ENCODE measurements around the gene TMEM95.

TMEM95 gene

DNA sequence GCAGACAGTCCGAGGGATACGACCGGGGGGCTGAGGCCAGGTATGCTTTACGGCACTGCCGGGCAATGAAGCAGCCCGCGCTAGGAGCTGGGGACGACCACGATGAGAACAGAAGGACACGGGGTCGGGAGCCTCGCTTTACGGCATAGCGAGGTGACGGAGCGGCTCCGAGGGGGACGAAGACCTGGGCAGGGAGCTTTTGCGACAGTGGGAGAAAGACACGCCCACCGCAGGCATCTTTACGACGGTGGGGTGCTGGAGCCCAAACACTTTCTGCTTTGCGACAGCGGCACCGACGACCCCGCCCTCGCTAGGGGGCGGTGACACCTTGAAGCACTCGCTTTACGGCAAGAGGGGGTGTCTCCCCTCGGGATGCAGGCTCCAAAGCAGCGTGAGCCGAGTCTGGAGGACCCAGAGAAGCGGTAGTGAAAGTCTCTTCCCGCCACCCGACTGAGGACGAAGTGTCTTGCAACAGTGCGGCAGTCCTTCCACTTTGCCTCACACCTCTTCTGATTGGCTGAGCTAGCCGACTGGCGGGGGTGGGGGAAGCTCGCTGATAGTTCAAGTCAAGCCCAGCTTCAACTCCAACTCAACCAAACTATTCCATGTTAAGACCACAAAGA lies 25.5 kb upstream of the TMEM95 start:
- Histone ChIP-seq H3K36me3 (ENCODE audit: control insufficient read depth in 2 of 2, insufficient read depth in 1 of 2, low read length in 2 of 2) (peaks cover 7 to 28% of the 10 kb centered on the region in 2 experiments; a peak in 2 of 3 replicates), H3K4me3 (ENCODE audit: low read depth, low read length) (peak overlapping the region; percentile 64), H3K27ac (ENCODE audit: extremely low read depth, low read depth, low read length) (peak overlapping the region; percentile 86), H3K4me1 (ENCODE audit: control insufficient read depth, insufficient read depth, low read length) (peaks cover 9% of the 10 kb centered on the region), H3K9me3 (ENCODE audit: control insufficient read depth, insufficient read depth, low read depth, low read length) (no peaks in the 10 kb centered on the region)
- POLR2A ChIA-PET: interaction anchor here (0.6 to 2.9 kb wide), 43 partner anchors 9 to 1101 kb away, joined by 3 to 42 read pairs (median 6); partner anchors contain the start of genes ACADVL, CTC1, CTDNEP1 and DLG4
- CTCF ChIA-PET: interaction anchor here (0.6 to 2.8 kb wide), 21 partner anchors 14 to 366 kb away, joined by 3 to 29 read pairs (median 4); partner anchors contain the start of genes FXR2, GPS2, NLGN2 and SENP3
- TF ChIP-seq ZNF175 (tag by site-specific recombination; IDR thresholded peaks at IDR 0.05): no peak
- peak; percentile 100 for TF ChIP-seq SP3 (tag by site-specific recombination; IDR thresholded peaks at IDR 0.05)
- TF ChIP-seq ZNF292 (tag by site-specific recombination; IDR thresholded peaks at IDR 0.05; ENCODE audit: borderline replicate concordance, low read depth): no peak
- no peak for TF ChIP-seq ZNF544 (tag by site-specific recombination; IDR thresholded peaks at IDR 0.05)
- TF ChIP-seq, protein P1, sequence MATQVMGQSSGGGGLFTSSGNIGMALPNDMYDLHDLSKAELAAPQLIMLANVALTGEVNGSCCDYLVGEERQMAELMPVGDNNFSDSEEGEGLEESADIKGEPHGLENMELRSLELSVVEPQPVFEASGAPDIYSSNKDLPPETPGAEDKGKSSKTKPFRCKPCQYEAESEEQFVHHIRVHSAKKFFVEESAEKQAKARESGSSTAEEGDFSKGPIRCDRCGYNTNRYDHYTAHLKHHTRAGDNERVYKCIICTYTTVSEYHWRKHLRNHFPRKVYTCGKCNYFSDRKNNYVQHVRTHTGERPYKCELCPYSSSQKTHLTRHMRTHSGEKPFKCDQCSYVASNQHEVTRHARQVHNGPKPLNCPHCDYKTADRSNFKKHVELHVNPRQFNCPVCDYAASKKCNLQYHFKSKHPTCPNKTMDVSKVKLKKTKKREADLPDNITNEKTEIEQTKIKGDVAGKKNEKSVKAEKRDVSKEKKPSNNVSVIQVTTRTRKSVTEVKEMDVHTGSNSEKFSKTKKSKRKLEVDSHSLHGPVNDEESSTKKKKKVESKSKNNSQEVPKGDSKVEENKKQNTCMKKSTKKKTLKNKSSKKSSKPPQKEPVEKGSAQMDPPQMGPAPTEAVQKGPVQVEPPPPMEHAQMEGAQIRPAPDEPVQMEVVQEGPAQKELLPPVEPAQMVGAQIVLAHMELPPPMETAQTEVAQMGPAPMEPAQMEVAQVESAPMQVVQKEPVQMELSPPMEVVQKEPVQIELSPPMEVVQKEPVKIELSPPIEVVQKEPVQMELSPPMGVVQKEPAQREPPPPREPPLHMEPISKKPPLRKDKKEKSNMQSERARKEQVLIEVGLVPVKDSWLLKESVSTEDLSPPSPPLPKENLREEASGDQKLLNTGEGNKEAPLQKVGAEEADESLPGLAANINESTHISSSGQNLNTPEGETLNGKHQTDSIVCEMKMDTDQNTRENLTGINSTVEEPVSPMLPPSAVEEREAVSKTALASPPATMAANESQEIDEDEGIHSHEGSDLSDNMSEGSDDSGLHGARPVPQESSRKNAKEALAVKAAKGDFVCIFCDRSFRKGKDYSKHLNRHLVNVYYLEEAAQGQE (tag by site-specific recombination; IDR thresholded peaks at IDR 0.05): no peak
- TF ChIP-seq IKZF3 (tag by site-specific recombination; IDR thresholded peaks at IDR 0.05): no peak
- no peak for TF ChIP-seq ZNF530 (tag by site-specific recombination; IDR thresholded peaks at IDR 0.05; ENCODE audit: low read depth)
- no peak for TF ChIP-seq ZNF133 (tag by site-specific recombination; IDR thresholded peaks at IDR 0.05)
- TF ChIP-seq GLI2 (tag by site-specific recombination; IDR thresholded peaks at IDR 0.05; ENCODE audit: borderline replicate concordance, low read depth): no peak
- TF ChIP-seq, protein P2, sequence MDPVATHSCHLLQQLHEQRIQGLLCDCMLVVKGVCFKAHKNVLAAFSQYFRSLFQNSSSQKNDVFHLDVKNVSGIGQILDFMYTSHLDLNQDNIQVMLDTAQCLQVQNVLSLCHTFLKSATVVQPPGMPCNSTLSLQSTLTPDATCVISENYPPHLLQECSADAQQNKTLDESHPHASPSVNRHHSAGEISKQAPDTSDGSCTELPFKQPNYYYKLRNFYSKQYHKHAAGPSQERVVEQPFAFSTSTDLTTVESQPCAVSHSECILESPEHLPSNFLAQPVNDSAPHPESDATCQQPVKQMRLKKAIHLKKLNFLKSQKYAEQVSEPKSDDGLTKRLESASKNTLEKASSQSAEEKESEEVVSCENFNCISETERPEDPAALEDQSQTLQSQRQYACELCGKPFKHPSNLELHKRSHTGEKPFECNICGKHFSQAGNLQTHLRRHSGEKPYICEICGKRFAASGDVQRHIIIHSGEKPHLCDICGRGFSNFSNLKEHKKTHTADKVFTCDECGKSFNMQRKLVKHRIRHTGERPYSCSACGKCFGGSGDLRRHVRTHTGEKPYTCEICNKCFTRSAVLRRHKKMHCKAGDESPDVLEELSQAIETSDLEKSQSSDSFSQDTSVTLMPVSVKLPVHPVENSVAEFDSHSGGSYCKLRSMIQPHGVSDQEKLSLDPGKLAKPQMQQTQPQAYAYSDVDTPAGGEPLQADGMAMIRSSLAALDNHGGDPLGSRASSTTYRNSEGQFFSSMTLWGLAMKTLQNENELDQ (tag by site-specific recombination; IDR thresholded peaks at IDR 0.05; ENCODE audit: low read depth): no peak
- TF ChIP-seq, protein P3, sequence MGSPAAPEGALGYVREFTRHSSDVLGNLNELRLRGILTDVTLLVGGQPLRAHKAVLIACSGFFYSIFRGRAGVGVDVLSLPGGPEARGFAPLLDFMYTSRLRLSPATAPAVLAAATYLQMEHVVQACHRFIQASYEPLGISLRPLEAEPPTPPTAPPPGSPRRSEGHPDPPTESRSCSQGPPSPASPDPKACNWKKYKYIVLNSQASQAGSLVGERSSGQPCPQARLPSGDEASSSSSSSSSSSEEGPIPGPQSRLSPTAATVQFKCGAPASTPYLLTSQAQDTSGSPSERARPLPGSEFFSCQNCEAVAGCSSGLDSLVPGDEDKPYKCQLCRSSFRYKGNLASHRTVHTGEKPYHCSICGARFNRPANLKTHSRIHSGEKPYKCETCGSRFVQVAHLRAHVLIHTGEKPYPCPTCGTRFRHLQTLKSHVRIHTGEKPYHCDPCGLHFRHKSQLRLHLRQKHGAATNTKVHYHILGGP (tag by site-specific recombination; IDR thresholded peaks at IDR 0.05): no peak
- TF ChIP-seq ZNF423 (tag by site-specific recombination; IDR thresholded peaks at IDR 0.05): peak; percentile 54; the same call in 1 of the 2 replicates
- TF ChIP-seq ZFHX2 (tag by site-specific recombination; conservative IDR thresholded peaks at IDR 0.05): no peak; the same call in 1 of the 2 replicates
- TF ChIP-seq, protein P4, sequence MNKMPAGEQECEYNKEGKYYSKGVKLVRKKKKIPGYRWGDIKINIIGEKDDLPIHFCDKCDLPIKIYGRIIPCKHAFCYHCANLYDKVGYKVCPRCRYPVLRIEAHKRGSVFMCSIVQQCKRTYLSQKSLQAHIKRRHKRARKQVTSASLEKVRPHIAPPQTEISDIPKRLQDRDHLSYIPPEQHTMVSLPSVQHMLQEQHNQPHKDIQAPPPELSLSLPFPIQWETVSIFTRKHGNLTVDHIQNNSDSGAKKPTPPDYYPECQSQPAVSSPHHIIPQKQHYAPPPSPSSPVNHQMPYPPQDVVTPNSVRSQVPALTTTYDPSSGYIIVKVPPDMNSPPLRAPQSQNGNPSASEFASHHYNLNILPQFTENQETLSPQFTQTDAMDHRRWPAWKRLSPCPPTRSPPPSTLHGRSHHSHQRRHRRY (tag by site-specific recombination; IDR thresholded peaks at IDR 0.05): no peak
- TF ChIP-seq ZNF707 (tag by site-specific recombination; IDR thresholded peaks at IDR 0.05): no peak
- TF ChIP-seq ZNF658 (tag by site-specific recombination; IDR thresholded peaks at IDR 0.05): no peak
- TF ChIP-seq ZNF768 (tag by site-specific recombination; IDR thresholded peaks at IDR 0.05): no peak
- TF ChIP-seq, protein P5, sequence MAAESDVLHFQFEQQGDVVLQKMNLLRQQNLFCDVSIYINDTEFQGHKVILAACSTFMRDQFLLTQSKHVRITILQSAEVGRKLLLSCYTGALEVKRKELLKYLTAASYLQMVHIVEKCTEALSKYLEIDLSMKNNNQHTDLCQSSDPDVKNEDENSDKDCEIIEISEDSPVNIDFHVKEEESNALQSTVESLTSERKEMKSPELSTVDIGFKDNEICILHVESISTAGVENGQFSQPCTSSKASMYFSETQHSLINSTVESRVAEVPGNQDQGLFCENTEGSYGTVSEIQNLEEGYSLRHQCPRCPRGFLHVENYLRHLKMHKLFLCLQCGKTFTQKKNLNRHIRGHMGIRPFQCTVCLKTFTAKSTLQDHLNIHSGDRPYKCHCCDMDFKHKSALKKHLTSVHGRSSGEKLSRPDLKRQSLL (tag by site-specific recombination; IDR thresholded peaks at IDR 0.05): peak; percentile 97
- no peak for TF ChIP-seq ZNF670 (tag by site-specific recombination; IDR thresholded peaks at IDR 0.05; ENCODE audit: low read depth)
- TF ChIP-seq ZEB2 (tag by site-specific recombination; IDR thresholded peaks at IDR 0.05): peak; percentile 76; the same call in 1 of the 2 replicates
- TF ChIP-seq, protein P6, sequence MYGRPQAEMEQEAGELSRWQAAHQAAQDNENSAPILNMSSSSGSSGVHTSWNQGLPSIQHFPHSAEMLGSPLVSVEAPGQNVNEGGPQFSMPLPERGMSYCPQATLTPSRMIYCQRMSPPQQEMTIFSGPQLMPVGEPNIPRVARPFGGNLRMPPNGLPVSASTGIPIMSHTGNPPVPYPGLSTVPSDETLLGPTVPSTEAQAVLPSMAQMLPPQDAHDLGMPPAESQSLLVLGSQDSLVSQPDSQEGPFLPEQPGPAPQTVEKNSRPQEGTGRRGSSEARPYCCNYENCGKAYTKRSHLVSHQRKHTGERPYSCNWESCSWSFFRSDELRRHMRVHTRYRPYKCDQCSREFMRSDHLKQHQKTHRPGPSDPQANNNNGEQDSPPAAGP (tag by site-specific recombination; IDR thresholded peaks at IDR 0.05): no peak
- no peak for TF ChIP-seq ZNF24 (tag by site-specific recombination; IDR thresholded peaks at IDR 0.05)
- peak; percentile 95 for TF ChIP-seq ZNF600 (tag by site-specific recombination; IDR thresholded peaks at IDR 0.05)
- TF ChIP-seq, protein P7, sequence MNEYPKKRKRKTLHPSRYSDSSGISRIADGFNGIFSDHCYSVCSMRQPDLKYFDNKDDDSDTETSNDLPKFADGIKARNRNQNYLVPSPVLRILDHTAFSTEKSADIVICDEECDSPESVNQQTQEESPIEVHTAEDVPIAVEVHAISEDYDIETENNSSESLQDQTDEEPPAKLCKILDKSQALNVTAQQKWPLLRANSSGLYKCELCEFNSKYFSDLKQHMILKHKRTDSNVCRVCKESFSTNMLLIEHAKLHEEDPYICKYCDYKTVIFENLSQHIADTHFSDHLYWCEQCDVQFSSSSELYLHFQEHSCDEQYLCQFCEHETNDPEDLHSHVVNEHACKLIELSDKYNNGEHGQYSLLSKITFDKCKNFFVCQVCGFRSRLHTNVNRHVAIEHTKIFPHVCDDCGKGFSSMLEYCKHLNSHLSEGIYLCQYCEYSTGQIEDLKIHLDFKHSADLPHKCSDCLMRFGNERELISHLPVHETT (tag by site-specific recombination; IDR thresholded peaks at IDR 0.05): peak; percentile 60; the same call in 1 of the 2 replicates
